ENCODE measurements around the gene SORL1.
"Not testable (repeated sequence)": the region's sequence is repeated elsewhere in the genome, so short reads cannot be mapped to it uniquely, and the experiment has no call there.

The SORL1 gene

DNA sequence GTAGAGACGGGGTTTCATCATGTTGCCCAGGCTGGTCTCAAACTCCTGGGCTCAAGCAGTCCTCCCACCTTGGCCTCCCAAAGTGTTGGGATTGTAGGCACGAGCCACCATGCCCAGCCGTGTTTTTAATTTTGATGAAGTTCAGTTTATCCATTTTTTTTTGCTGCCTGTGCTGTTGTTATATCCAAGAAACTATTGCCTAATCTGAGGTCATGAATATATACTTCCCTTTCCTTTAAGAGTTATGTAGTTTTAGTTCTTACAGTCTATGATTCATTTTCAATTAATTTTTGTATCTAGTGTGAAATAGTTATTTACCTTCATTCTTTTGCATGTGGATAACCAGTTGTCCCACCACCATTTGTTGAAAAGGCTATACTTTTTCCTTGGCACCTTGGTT lies 50.9 kb downstream of the SORL1 start:
- in situ Hi-C loops (cut with HindIII; ENCODE audit: low sequenced_read_pairs): no loop called here

- in situ Hi-C loops (cut with HindIII; ENCODE audit: low sequenced_read_pairs): not testable (repeated sequence)
These were observed 54.1 kb downstream of the SORL1 start for GRCh38 chr11:121506237-121506636.

- in situ Hi-C loops (cut with HindIII; ENCODE audit: low sequenced_read_pairs): no loop called here
These were observed 56.3 kb downstream of the SORL1 start for GRCh38 chr11:121508449-121508848.

DNA sequence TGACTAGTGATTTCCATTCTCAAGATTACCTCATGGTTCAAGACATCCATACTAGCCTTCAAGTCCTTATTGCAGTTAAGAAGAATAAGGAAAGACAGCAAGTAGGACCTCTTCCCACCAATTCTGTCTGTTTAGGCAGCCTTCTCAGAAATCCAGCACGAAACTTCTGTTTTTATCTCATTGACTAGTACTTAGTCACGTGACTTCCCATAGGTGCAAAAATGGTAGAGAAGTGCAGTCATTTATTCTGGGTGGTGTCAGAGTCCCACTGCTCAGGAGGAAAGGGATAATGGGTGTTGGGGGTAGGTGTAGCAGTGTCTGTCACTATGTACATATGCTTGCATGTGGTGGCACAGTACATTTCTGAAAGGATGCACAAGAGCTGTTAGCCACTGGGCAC lies 58.3 kb downstream of the SORL1 start:
- in situ Hi-C loops (cut with HindIII; ENCODE audit: low sequenced_read_pairs): no loop called here

- in situ Hi-C loops (cut with HindIII; ENCODE audit: low sequenced_read_pairs): no loop called here
These were observed 60.7 kb downstream of the SORL1 start for GRCh38 chr11:121512468-121513465.

GRCh38 chr11:121513807-121514206 lies 61.7 kb downstream of the SORL1 start:
- in situ Hi-C loops (cut with HindIII; ENCODE audit: low sequenced_read_pairs): no loop called here

DNA sequence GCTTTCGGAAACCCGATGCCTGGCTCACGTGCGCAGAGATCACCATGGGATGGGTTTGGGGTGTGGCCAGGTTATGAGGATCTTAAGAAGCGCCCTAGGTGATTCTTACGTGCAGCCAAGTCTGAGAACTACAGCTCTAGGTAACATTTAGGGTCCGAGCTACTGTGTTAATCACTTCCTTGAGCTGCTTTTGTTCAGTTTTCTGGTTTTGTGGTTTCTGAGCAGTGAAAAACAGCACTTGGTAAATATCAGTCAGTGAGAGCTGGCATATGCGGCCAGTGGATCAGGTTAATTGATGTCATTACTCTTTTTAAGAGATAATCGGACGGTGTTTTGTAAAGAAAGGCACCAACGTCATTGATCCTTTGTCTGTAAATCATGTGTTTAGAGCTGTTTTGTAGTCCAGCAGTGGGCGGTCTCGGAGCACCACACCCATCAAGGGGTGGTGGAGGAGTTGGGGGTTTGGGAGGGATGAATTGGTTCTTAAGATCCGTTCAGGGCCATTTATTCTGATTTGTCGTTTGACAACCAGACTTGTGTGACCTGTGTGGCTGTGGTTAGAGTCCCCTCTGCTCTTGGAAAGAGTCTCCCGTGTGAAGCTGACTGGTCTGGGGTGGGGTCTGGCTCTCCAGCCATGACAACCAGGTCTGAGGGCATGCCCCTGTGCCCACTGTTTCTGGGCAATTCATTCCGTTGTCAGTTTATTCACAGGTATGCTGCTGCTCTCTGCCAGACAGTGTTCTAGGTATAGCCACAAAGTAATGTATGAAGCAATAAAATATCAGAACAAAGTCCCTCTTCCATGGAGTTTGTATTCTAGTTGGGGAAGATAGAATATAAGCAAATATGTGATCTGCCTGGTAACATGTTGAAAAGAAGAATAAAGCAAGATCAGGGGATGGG lies 62.6 kb downstream of the SORL1 start:
- in situ Hi-C loops (cut with HindIII; ENCODE audit: low sequenced_read_pairs): no loop called here

GRCh38 chr11:121515335-121515671 lies 63.2 kb downstream of the SORL1 start:
- in situ Hi-C loops (cut with HindIII; ENCODE audit: low sequenced_read_pairs): no loop called here

DNA sequence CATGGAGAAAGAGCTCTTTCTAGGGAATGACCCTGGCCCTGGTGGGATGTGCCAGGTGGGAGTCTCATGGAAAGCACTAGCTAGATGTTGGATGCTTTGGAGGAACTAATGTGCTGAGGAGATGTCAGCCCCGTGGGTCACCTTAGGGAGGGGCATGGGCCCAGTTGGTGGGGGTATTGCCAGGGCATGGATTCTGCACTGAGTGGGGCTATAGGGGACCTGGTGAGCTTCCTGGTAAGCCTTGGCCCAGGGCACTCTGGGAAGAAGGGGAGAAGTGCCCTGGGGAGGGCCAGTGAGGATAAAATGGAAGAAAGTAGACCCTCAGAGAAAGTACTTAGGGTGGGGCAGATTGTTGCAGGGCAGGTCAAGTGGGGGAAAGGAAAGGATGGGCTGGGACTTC lies 65.9 kb downstream of the SORL1 start:
- in situ Hi-C loops (cut with HindIII; ENCODE audit: low sequenced_read_pairs): no loop called here

DNA sequence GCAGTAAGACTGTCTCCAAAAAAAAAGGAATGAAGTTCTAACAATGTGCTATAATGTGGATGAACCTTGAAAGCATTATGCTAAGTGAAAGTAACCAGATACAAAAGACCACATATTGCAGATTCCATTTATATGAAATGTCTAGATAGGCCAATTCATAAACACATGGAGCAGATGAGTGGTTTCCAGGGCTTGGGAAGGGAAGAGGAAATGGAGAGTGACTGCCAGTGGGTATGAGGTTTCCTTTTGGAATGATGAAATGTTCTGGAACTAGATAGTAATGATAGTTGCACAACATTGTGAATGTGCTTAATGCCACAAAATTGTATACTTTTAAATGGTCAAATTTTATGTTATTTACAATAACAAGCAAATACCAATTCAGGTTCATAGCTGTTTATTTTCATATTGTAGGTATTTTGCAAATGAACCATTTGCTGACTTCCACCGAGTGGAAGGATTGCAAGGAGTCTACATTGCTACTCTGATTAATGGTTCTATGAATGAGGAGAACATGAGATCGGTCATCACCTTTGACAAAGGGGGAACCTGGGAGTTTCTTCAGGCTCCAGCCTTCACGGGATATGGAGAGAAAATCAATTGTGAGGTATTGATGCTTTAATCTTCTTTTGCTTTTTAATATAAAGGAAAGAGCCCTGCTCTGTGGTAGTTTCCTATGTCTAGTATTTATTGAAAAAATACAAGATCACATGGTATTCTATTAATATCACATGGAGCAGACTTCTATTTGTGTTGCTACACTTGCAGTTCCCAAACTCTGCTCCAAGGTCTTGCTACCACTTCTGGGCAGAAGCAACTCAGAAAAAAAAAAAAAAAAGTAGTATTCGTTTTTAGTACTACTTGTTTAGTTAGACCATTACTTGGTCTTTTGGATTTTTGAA lies 68.4 kb downstream of the SORL1 start:
- in situ Hi-C loops (cut with HindIII; ENCODE audit: low sequenced_read_pairs): no loop called here

DNA sequence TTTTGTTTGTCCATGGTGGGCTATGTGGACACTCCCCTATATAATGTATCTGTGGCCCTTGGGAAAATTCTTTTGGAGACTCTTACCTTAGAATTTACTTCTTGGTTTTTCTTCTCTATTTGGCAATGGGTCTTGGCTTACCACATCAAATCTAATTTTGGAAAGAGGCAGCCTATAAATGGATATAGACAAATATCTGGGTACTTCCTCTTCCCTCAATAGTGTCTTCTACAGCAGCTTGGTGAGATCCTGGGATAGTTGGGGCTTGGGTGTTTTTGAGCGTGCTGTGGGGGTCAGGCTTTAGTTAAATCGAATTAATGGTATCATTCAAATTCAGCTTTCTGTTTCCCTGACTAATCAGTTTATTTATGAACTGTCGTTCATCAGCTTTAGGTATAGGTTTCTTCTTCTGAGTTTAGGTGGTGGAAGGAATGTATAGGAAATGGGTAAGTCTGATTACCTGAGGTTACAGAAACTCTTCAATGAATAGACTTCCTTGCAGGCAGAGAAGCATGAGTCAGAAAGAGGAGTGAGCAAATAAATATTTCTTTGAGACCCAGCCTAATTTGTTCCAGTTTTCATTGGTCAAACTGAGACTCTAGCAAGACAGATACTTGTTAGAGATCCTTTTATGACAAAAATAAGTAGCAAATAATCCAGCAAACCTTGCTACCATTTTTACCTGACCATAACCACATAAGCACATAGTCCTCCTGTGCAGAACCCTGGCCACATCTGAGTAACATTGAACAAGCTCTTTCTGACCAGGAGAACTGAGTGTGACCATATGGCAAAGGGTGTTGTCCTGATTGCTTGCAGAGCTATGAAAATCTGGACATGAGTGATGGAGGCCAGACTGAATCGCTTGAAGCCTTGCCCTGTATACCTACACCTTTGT lies 69.3 kb downstream of the SORL1 start:
- in situ Hi-C loops (cut with HindIII; ENCODE audit: low sequenced_read_pairs): no loop called here

DNA sequence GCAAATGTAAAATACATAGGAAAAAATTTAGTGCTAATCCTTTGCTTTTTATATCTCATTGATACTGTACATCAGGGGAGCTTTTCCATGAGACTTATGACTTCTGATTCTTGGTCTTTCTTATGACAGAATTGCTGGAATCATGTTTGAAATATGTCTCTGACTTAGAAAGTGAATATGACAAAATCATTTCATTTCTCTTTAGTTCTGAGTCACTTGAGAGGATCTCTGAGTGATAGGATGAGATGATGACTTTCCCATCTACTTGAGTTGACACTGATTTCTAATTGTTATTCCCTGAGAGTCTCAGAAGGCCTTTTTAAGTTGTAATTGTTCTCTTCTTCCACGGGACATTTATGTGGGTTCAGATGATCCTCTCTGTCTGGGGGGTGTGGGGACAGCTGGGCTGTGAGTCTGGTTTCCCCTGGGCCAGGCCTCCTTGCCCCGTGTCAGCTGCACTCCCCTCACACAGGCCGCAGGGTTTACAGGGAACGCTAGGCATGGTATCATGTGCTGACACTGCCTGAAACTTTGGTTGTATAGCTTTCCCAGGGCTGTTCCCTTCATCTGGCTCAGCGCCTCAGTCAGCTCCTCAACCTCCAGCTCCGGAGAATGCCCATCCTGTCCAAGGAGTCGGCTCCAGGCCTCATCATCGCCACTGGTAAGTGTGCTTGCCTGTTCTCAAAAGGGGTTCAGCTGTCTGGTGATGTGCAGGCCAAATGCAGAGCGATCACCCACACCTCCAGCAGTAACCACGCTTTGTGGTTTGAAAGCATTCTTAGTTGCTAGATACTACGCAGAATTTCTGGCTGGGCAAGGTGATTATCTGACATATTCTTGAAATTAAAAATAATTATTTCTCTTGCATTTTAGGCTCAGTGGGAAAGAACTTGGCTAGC lies 70.2 kb downstream of the SORL1 start:
- in situ Hi-C loops (cut with HindIII; ENCODE audit: low sequenced_read_pairs): no loop called here

GRCh38 chr11:121523581-121524232 lies 71.6 kb downstream of the SORL1 start:
- in situ Hi-C loops (cut with HindIII; ENCODE audit: low sequenced_read_pairs): no loop called here

DNA sequence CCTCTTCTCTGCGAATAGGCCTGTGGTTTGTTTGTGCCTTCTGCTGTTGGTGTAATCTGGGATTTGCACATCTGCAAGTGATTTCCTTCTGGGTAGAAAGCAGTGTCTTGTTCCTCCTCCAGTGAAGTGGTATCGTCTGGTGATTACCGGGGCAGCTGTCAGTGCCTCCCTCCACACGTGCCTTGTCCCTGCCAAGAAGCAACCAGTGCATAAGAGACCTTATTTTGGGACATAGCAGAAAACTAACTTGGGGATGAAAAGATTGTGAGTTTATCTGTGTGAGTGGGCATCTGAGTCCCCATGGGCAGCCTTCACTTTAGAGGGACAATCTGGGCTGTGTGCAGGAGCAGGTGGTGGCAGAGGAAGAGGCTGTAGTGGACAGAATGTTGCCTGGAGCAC lies 72.1 kb downstream of the SORL1 start:
- in situ Hi-C loops (cut with HindIII; ENCODE audit: low sequenced_read_pairs): no loop called here

DNA sequence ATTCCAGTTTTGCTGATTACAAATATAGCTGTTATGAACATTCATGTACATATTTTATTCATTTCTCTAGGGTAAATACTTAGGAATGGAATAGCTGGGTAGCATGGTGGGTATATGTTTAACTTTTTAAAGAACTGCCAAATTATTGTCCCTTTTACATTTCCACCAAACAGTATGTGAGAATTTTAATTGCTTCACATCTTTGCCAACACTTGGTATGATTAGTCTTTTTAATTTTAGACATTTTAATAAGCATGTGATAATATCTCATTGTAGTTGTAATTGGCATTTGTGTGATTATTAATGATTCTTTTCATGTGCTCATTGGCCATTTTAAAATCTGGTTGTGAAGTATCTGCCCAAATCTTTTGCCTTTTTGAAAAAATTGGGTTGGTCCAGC lies 73.3 kb downstream of the SORL1 start:
- in situ Hi-C loops (cut with HindIII; ENCODE audit: low sequenced_read_pairs): no loop called here

DNA sequence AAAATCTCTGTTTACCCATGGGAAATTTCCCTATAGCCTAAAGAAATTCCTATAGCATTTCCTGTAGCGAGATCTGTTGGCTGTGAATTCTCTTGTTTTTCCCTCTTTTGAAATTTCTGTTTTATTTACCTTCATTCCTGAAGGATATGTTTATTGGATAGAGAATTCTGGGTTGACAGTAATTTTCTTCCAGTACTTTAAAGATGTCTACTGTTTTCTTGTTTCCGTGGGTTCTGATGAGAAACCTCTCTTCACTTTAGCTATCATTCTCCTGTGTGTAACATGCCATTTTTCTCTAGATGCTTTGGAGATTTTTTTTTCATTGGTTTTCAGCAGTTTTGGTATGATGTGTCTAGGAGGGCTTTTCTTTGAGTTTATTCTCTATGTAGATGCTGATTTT lies 78.1 kb downstream of the SORL1 start:
- in situ Hi-C loops (cut with HindIII; ENCODE audit: low sequenced_read_pairs): no loop called here

- in situ Hi-C loops (cut with HindIII; ENCODE audit: low sequenced_read_pairs): no loop called here
These were observed 81.5 kb downstream of the SORL1 start for GRCh38 chr11:121533601-121534000.
